PC-3 (cell line): Measurements from ENCODE around the gene MXD1.

Experiments
- CTCF ChIP-seq: fragments of 300-600 bp; sonication (generic); conservative IDR thresholded peaks from 2 replicates; pipeline ENCODE4 v1.5.1; 2017; ENCODE audit warnings: antibody characterized with exemption, low read depth, mild to moderate bottlenecking, low read length
- EZH2 ChIP-seq: fragments of 300-600 bp; sonication (generic); IDR thresholded peaks from one replicate; pipeline ENCODE4 v1.6.1; 2017; ENCODE audit warnings: antibody characterized with exemption, mild to moderate bottlenecking, low read length; ENCODE audit not compliant: unreplicated experiment
- EZH2phosphoT487 ChIP-seq: fragments of 300-600 bp; sonication (generic); IDR thresholded peaks from 2 replicates; pipeline ENCODE4 v1.6.1; 2018; ENCODE audit warnings: mild to moderate bottlenecking, antibody characterized with exemption, low read length, borderline replicate concordance

- TF ChIP-seq CTCF (no peak), EZH2 (no peak), EZH2phosphoT487 (no peak)
These were observed 62.3 kb downstream of the MXD1 start for GRCh38 chr2:69977186-69977585.
